PC-9 (cell line): ENCODE measurements around the gene SLC25A21.

Experiments
- CTCF ChIP-seq: fragments of 200-600 bp; sonication (generic); conservative IDR thresholded peaks from 2 replicates; pipeline ENCODE4 v1.6.1; 2017; ENCODE audit warnings: mixed run types, antibody characterized with exemption, mild to moderate bottlenecking, moderate library complexity
- EZH2 ChIP-seq: fragments of 200-600 bp; sonication (generic); IDR thresholded peaks from 2 replicates; pipeline ENCODE4 v1.8.0; 2017; ENCODE audit warnings: antibody characterized with exemption, low read depth

- TF ChIP-seq CTCF (no peak), EZH2 (no peak)
Observed at GRCh38 chr14:37114002-37114401, 58.4 kb downstream of the SLC25A21 start.
